Measurements from ENCODE around the gene OR2AP1.
"Not testable (repeated sequence)": the region's sequence is repeated elsewhere in the genome, so short reads cannot be mapped to it uniquely, and the experiment has no call there.

The OR2AP1 gene

DNA sequence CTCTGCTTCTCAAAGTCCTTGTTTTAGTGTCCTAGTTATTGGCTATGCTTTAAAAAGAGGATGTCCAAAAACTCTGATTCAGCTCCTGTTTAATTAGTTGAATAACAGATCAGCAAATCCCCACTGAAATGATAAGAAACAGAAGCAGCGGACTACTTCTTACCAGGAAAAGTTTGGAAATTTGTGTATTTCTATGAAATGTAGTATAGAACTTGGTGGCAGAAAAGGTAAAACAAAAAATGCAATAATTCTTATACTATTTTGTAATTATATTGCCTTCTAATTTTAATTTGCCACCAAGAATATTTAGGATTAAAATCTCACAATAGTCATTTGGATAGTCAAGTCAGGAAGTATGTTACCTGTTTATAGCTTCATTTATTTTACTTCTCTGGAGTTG lies at the start of gene OR2AP1:
Gene OR2AP1 (plus strand): TSS at position 301 of the 400 bp plus-strand sequence. CDS start 1,947 bp downstream, outside the sequence.
- DNase-seq (ENCODE audit: low read depth in 3 of 3): no peak

DNA sequence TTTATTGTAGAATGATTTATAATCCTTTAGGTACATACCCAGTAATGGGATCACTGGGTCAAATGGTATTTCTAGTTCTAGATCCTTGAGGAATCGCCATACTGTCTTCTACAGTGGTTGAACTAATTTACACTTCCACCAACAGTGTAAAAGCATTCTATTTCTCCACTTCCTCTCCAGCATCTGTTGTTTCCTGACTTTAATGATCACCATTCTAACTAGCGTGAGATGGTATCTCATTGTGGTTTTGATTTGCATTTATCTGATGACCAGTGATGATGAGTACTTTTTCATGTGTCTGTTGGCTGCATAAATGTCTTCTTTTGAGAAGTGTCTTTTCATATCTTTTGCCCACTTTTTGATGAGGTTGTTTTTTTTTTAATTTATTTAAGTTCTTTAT lies 24.0 kb upstream of the OR2AP1 start:
- not testable (repeated sequence) for DNase-seq (ENCODE audit: low read depth in 3 of 3)

DNA sequence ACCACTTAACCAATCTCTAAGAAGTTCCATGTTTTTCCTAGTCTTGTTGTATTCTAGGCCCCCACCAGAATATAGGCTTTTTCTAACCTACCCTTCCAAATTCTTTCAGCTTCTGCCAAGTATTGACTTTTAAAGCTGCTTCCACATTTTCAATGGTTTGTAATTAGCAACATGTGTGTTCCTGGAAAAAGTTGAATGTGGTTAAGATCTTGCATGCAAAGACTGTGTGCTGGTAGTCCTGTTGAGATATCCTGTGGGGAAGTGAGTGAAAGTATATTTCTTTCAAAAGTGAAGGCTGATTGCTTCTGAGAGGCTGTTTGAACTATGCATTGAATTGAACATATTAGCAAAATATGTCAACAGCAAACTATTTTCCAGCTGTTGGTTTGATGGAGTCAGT lies 23.5 kb upstream of the OR2AP1 start:
- DNase-seq (ENCODE audit: low read depth in 3 of 3): no peak

DNA sequence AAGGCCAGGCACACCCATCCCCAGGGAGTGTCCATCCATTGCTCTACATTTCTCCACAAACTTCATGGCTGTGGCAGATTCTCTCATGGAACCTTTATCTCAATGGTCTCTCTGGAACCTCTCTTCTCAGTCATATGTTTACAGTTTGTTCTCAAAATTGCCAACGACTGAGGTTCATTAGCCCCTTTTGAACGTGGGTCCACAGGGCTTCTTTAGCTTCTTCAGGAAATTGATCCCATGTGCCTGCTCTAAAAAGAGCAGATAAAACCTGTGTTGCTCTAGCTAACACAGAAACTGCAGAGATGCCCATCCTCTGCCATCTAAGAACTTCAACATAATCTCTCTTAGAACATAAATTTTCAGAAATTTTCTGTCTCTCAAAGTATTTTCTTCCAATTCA lies 23.0 kb upstream of the OR2AP1 start, which contains the start of gene OR6C4:
Gene OR6C4 (plus strand): TSS at position 301 of the 400 bp plus-strand sequence. CDS start 1,625 bp downstream, outside the sequence.
- DNase-seq (ENCODE audit: low read depth in 3 of 3): no peak

DNA sequence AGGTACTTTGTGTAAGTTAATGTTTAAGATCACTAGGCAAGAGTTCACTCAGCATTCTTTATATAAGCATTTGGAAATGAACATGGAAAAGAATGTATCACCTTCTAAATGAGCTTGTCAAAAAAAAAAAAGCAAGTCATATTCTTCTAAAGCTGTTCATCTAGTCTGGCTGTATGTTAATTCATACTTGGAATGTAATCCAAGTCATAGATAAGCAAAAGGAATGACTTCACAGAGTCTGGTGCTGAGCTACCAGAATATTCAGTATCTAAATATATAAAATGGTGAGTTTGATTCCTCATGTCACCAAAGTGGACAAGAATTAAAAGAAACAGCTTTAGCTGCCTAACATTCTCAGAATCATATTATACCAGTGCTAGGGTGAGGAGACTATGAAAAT lies 18.0 kb upstream of the OR2AP1 start:
- DNase-seq (ENCODE audit: low read depth in 3 of 3): no peak

DNA sequence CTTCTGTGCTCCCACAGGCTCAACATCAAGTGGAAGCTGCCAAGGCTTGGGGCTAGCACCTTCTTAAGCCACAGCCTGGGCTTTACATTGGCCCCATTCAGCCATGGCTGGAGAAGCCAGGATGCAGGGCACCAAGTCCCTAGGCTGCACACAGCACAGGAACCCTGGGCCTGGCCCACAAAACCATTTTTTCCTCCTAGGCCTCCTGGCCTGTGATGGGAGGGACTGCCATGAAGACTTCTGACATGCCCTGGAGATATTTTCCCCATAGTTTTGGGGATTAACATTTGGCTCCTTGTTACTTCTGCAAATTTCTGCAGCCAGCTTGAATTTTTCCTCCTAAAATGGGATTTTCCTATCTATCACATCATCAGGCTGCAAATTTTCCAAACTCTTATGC lies 2.2 kb upstream of the OR2AP1 start:
- not testable (repeated sequence) for DNase-seq (ENCODE audit: low read depth in 3 of 3)

DNA sequence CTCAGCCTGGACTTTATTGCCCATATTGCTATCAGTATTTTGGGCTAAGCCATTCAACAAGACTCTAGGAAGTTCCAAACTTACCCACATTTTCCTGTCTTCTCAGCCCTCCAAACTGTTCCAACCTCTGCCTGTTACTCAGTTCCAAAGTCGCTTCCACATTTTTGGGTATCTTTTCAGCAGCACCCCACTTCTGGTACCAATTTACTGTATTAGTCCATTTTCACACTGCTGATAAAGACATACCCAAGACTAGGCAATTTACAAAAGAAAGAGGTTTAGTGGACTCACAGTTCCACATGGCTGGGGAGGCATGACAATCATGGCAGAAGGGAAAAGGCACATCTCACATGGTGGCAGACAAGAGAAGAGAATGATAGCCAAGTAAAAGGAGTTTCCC lies 1.6 kb upstream of the OR2AP1 start:
- DNase-seq (ENCODE audit: low read depth in 3 of 3): not testable (repeated sequence)

DNA sequence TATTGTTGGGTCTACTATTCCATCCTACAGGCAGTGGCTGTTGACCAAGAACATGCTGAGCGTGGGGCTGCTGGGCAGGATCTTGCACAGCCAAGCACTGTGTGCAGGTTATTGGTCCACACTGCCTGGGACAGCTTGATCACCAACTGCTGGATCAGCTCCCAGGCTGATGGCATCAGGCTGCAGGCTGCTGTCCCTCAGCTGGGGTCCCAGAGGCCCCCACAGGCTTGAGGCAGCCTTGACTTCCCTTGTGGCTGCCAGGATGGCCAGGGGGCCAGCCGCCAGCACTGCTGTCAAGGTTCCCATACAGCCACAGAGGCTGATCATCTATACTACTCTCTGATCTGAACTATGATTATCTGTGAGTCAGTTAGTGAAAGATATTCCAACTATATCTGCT lies 9.8 kb downstream of the OR2AP1 start:
- DNase-seq (ENCODE audit: low read depth in 3 of 3): no peak

DNA sequence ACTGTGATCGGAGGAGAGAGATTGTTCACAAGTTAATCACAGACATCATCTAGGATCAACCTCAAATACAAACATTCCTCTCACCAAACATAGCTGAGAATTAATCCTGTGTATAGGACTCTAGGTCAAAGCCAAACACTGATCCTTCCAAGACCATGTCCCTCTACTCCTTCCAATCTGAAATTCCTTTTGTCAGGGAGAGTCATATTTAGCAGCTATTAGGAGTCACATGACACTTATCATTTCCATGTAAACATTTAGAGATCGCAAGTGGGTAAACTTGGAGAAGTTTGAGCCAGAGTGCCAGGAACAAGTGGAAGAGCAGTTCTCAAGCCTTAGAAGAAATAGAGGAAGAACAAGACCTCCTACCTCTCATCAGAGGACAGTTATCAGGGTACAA lies 13.5 kb downstream of the OR2AP1 start:
- no peak for DNase-seq (ENCODE audit: low read depth in 3 of 3)

DNA sequence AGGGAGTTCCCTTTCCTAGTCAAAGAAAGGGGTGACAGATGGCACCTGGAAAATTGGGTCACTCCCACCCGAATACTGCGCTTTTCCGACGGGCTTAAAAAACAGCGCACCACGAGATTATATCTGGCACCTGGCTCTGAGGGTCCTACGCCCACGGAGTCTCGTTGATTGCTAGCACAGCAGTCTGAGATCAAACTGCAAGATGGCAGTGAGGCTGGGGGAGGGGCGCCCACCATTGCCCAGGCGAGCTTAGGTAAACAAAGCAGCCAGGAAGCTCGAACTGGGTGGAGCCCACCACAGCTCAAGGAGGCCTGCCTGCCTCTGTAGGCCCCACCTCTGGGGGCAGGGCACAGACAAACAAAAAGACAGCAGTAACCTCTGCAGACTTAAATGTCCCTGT lies 17.9 kb downstream of the OR2AP1 start:
- not testable (repeated sequence) for DNase-seq (ENCODE audit: low read depth in 3 of 3)

DNA sequence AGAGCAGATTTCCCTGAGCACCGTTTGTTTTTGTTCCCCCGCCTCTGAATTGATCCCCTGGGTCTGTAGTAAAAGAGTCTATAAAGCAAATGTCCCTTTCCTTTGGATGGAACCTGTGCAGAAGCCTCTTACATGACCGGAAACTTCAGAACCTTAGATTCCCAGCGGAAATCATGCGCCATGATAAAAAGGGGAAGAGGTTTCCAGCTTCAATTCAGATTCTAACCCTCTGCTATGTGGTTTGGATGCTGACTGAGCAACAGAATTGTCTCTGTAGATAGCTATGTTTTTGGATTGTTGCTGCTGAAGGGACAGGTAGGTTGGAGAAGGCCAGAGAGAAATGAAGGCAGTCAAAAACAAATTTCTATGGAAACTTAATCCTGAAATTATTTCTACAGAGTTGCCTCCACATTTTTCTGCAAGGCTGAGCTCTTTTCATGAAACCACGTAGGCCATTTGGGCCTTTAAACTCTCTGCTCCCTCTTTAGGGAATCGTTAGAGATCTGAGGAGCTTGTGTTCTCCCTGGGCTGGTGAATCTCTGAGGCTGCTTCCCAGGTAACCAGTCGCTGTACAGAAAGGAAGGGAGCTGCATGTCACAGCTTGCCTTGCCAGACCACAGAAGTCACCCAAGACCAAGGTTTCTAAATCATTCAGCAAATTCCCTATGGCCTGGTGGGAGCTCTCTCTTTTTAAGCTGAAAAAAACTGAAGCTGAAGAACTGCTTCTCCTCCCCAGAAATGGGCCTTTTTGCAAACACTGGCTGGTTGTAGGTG lies 35.7 kb downstream of the OR2AP1 start:
- no peak for DNase-seq (ENCODE audit: low read depth in 3 of 3)

DNA sequence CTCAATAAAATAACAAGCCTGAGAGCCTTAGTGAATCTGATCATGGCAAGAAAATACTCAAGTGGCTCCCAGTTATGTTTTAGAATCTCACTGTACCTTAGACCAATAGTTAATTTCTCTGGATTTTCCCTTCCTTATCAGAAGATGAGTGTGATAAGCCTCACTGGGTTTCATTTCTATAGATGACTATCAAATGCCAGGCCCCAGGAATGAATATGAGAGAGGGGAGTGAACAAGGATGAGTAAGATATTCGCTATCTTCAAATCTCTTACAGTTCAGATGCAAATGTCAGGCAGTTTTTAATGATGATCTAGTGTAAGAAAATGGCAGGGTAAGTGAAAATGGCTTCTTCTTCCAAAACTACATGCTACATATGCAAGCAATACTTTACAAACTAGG lies 38.3 kb downstream of the OR2AP1 start:
- no peak for DNase-seq (ENCODE audit: low read depth in 3 of 3)

DNA sequence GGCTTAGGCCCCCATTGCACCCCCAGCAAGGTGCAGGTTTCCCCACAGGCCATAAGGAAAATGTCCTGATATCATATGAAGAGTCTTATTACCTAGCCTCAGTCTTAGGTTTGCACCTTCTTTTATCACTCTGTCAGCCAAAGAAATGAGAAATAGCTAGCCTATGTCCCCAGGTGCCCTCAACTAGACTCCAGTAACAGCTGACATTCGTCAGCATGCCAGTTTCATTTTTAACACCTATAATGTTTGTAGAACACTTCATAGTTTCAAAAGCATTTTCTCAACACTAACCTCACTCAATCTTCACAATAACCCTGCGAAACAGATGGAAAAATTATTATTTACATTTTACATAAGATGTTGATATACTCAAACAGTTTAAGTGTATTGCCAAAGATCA lies 40.4 kb downstream of the OR2AP1 start:
- no peak for DNase-seq (ENCODE audit: low read depth in 3 of 3)

DNA sequence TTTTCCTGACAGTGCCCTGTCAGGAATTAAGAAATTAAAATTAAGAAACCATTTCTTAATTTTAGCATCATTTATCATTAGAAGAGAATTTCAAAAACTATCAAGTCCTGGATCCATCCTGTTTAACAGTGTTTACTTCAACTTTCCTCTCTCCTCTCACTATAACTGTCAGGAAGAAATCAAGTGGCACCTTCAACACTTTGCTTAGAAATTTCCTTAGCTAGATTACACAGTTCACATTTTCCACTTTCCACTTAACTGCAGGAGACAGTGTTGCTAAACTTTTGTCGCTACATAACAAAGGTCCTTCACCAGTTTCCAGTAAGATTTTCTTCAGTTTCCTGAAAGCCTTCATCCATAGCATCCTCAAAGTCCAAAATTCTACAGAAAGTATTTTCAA lies 42.5 kb downstream of the OR2AP1 start:
- DNase-seq (ENCODE audit: low read depth in 3 of 3): no peak

DNA sequence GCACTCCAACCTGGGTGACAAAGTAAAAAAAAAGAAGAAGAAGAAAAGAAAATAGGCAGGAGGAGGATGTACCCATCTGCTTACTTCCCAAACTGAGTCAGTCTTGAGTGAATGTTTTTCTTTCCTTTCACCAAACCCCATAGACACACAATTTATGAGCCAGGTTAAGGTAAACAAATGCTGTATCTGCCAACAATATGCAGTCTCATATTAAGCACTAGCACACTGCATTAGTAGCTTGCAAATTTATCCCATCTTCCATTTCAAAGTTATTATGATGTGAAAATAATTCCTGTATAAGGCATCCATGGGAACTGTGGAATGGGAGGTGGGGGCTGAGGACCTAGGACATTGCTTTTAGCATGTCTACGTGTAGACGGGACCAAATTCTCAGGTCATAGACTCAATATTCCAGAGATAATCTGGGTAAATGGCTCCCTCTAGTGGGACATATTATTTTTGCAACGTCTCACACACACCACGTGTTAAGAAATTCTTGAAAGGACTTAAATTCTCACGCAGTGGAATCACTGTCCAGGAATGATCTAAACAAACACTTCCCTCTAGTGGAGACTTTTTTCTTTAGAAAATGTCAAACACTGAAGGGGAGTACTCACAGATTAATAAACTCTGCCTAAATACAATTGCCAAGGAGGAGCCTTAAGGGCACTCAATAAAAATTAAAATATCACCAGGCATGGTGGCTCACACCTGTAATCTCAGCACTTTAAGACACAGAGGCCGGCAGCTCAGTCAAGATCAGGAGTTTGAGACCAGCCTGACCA lies 47.3 kb downstream of the OR2AP1 start:
- no peak for DNase-seq (ENCODE audit: low read depth in 3 of 3)

DNA sequence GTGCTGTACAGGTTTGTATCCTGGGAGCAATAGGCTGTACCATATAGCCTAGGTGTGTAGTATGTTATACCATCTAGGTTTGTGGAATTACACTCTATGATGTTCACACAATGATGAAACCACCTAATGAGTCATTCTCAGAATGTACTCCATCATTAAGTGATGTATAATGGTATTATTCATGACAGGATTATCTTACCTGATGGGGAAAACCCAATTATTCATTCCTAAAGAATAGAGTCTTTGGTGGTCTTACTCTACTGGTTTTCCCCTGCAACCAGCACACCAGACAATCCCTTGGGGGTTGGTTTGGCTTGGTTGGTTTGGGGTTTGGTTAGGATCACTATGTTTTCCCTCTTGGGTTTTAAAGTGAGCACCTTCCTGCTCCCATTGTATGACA lies 51.8 kb downstream of the OR2AP1 start:
- no peak for DNase-seq (ENCODE audit: low read depth in 3 of 3)

All from stimulated activated CD4-positive, alpha-beta T cell treated with anti-CD3 and anti-CD28 coated beads, TNF-alpha, amount 100 ng/mL, for 48 hours (primary cell).